Gastroesophageal sphincter (tissue), 3 donors: ENCODE results near the gene MEG3.

Experiments used
- POLR2A ChIP-seq, 2 donors: fragments of 450-650 bp; IDR thresholded peaks; one replicate each; pipeline ENCODE4 v1.6.1; 2017; ENCODE audit warnings: antibody characterized with exemption in 2 of 2, mild to moderate bottlenecking in 2 of 2, moderate library complexity in 1 of 2
- TF ChIP-seq, protein P1 (sequence below), 4 experiments: fragments of 200-600 bp in 2 of 4; fragments of 450-650 bp in 2 of 4; sonication (generic) in 1 of 4; IDR thresholded peaks; one replicate each; pipeline ENCODE4 v1.5.1; 2017 to 2019; ENCODE audit warnings: antibody characterized with exemption in 4 of 4, mild to moderate bottlenecking in 2 of 4, moderate library complexity in 2 of 4

- TF ChIP-seq POLR2A (IDR thresholded peaks at IDR 0.05) = no peak
- TF ChIP-seq, protein P1, sequence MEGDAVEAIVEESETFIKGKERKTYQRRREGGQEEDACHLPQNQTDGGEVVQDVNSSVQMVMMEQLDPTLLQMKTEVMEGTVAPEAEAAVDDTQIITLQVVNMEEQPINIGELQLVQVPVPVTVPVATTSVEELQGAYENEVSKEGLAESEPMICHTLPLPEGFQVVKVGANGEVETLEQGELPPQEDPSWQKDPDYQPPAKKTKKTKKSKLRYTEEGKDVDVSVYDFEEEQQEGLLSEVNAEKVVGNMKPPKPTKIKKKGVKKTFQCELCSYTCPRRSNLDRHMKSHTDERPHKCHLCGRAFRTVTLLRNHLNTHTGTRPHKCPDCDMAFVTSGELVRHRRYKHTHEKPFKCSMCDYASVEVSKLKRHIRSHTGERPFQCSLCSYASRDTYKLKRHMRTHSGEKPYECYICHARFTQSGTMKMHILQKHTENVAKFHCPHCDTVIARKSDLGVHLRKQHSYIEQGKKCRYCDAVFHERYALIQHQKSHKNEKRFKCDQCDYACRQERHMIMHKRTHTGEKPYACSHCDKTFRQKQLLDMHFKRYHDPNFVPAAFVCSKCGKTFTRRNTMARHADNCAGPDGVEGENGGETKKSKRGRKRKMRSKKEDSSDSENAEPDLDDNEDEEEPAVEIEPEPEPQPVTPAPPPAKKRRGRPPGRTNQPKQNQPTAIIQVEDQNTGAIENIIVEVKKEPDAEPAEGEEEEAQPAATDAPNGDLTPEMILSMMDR (IDR thresholded peaks at IDR 0.05) = no peak
Measured at GRCh38 chr14:100819453-100819828, 6.5 kb upstream of the MEG3 start.
